Measurements from ENCODE around the gene TDRD12.
A peak's percentile ranks its signal among the peaks of the same experiment; 100 is the strongest.

The TDRD12 gene

GRCh38 chr19:32676895-32677359, 42.6 kb upstream of the TDRD12 start:
- Histone ChIP-seq H3K4me3 (0 out of 2 replicates have a peak overlapping the region, but pooled peaks have one; percentile 94), H3K4me2 (peak overlapping the region; percentile 93), H3K27me3 (peaks cover 22% of the 10 kb centered on the region), H3K27ac (no peak overlapping the region), H4K20me1 (peaks cover 41% of the 10 kb centered on the region), H3K36me3 (no peaks in the 10 kb centered on the region), H3K9ac (no peak overlapping the region), H3K9me3 (no peaks in the 10 kb centered on the region), H3K4me1 (peaks cover 37% of the 10 kb centered on the region)
- no peak for TF ChIP-seq Cebpa-rat (IDR thresholded peaks at IDR 0.05)

GRCh38 chr19:32677657-32678056, 41.9 kb upstream of the TDRD12 start:
- no peak overlapping the region for H3K27ac ChIP-seq
- H3K9ac ChIP-seq, result no peak overlapping the region
- H3K27me3 ChIP-seq, result peaks cover 22% of the 10 kb centered on the region
- peak overlapping the region; percentile 93; the same call in 1 of the 2 replicates for H3K4me2 ChIP-seq
- H3K9me3 ChIP-seq, result no peaks in the 10 kb centered on the region
- peaks cover 30% of the 10 kb centered on the region for H3K4me1 ChIP-seq
- no peak for TF ChIP-seq Cebpa-rat (IDR thresholded peaks at IDR 0.05)
- peaks cover 33% of the 10 kb centered on the region for H4K20me1 ChIP-seq
- H3K36me3 ChIP-seq, result no peaks in the 10 kb centered on the region
- no peak overlapping the region for H3K4me3 ChIP-seq

- Histone ChIP-seq H3K36me3 (no peaks in the 10 kb centered on the region), H3K27ac (no peak overlapping the region), H3K4me2 (no peak overlapping the region), H3K9ac (no peak overlapping the region), H3K4me1 (peaks cover 11% of the 10 kb centered on the region), H3K27me3 (peaks cover 19% of the 10 kb centered on the region), H3K9me3 (no peaks in the 10 kb centered on the region), H3K4me3 (no peak overlapping the region), H4K20me1 (peaks cover 11% of the 10 kb centered on the region; the same call in 1 of the 2 replicates)
- no peak for TF ChIP-seq Cebpa-rat (IDR thresholded peaks at IDR 0.05)
Observed at GRCh38 chr19:32680986-32681385, 38.6 kb upstream of the TDRD12 start.

GRCh38 chr19:32682317-32682716, 37.2 kb upstream of the TDRD12 start:
- Histone ChIP-seq H3K27me3 (peaks cover 6% of the 10 kb centered on the region; the same call in 1 of the 2 replicates), H3K4me2 (no peak overlapping the region), H3K4me1 (no peaks in the 10 kb centered on the region), H3K9me3 (no peaks in the 10 kb centered on the region), H4K20me1 (no peaks in the 10 kb centered on the region), H3K4me3 (no peak overlapping the region), H3K9ac (no peak overlapping the region), H3K27ac (no peak overlapping the region), H3K36me3 (no peaks in the 10 kb centered on the region)
- no peak for TF ChIP-seq Cebpa-rat (IDR thresholded peaks at IDR 0.05)

GRCh38 chr19:32686847-32687475, 32.6 kb upstream of the TDRD12 start:
- Histone ChIP-seq H4K20me1 (no peaks in the 10 kb centered on the region), H3K4me2 (no peak overlapping the region), H3K27ac (no peak overlapping the region), H3K27me3 (no peaks in the 10 kb centered on the region), H3K36me3 (no peaks in the 10 kb centered on the region), H3K4me3 (no peak overlapping the region), H3K9ac (no peak overlapping the region), H3K4me1 (peaks cover 20% of the 10 kb centered on the region), H3K9me3 (no peaks in the 10 kb centered on the region)
- TF ChIP-seq Cebpa-rat (IDR thresholded peaks at IDR 0.05), result no peak

- peaks cover 2% of the 10 kb centered on the region; the same call in 1 of the 2 replicates for H3K27me3 ChIP-seq
Observed at GRCh38 chr19:32687681-32688080, 31.9 kb upstream of the TDRD12 start.

GRCh38 chr19:32688311-32688710, 31.3 kb upstream of the TDRD12 start:
- H3K4me1 ChIP-seq, result peaks cover 28% of the 10 kb centered on the region
- H3K9ac ChIP-seq, result no peak overlapping the region
- no peak overlapping the region for H3K4me2 ChIP-seq
- H4K20me1 ChIP-seq, result no peaks in the 10 kb centered on the region
- TF ChIP-seq Cebpa-rat (IDR thresholded peaks at IDR 0.05), result no peak
- H3K36me3 ChIP-seq, result peaks cover under 1% of the 10 kb centered on the region; the same call in 1 of the 2 replicates
- H3K4me3 ChIP-seq, result no peak overlapping the region
- H3K27ac ChIP-seq, result no peak overlapping the region
- H3K27me3 ChIP-seq, result peaks cover 5% of the 10 kb centered on the region; the same call in 1 of the 2 replicates
- H3K9me3 ChIP-seq, result peaks cover 3% of the 10 kb centered on the region

More at GRCh38 chr19:32687681-32688080, 31.9 kb upstream of the TDRD12 start:
- H3K9me3 ChIP-seq, result no peaks in the 10 kb centered on the region
- no peak overlapping the region for H3K9ac ChIP-seq
- no peaks in the 10 kb centered on the region for H3K36me3 ChIP-seq
- H3K4me2 ChIP-seq, result no peak overlapping the region
- H3K27ac ChIP-seq, result no peak overlapping the region
- no peak overlapping the region for H3K4me3 ChIP-seq
- no peak for TF ChIP-seq Cebpa-rat (IDR thresholded peaks at IDR 0.05)
- H3K4me1 ChIP-seq, result peaks cover 21% of the 10 kb centered on the region
- no peaks in the 10 kb centered on the region for H4K20me1 ChIP-seq

- Histone ChIP-seq H3K4me1 (peaks cover 40% of the 10 kb centered on the region), H3K9me3 (peaks cover 34% of the 10 kb centered on the region), H3K27me3 (peaks cover 5% of the 10 kb centered on the region; the same call in 1 of the 2 replicates), H3K36me3 (peaks cover 32% of the 10 kb centered on the region), H3K27ac (peak within 1 kb of the TSS; percentile 94), H3K9ac (peak within 1 kb of the TSS; percentile 94), H4K20me1 (peaks cover 29% of the 10 kb centered on the region), H3K4me3 (peak within 1 kb of the TSS; percentile 86), H3K4me2 (peak within 1 kb of the TSS; percentile 97)
- TF ChIP-seq Cebpa-rat (IDR thresholded peaks at IDR 0.05), result no peak
Observed at GRCh38 chr19:32691291-32691951, 28.1 kb upstream of the TDRD12 start, which contains the start of gene NUDT19. NUDT19 (plus strand) TSS chr19:32691821; CDS start chr19:32691961, 140 bp downstream.

- H4K20me1 ChIP-seq, result peaks cover 37% of the 10 kb centered on the region
- peak overlapping the region; percentile 97 for H3K4me2 ChIP-seq
- H3K4me3 ChIP-seq, result peak overlapping the region; percentile 86
- H3K27me3 ChIP-seq, result peaks cover 5% of the 10 kb centered on the region; the same call in 1 of the 2 replicates
- peaks cover 42% of the 10 kb centered on the region for H3K9me3 ChIP-seq
- peak overlapping the region; percentile 94 for H3K27ac ChIP-seq
- H3K36me3 ChIP-seq, result peaks cover 39% of the 10 kb centered on the region
- peaks cover 40% of the 10 kb centered on the region for H3K4me1 ChIP-seq
- peak overlapping the region; percentile 94 for H3K9ac ChIP-seq
- TF ChIP-seq Cebpa-rat (IDR thresholded peaks at IDR 0.05), result no peak
Observed at GRCh38 chr19:32691952-32692726, 27.4 kb upstream of the TDRD12 start.
